PC-3 (cell line): ENCODE results near the gene TRMT2A. TPM values are rescaled to one million over a fixed set of nuclear protein-coding genes. Genes with fewer than 3 reads are reported as not detected.
A peak's percentile ranks its signal among the peaks of the same experiment; 100 is the strongest.

Experiments
- ATAC-seq: fragments of 200-7000 bp; cut with Tn5 transposase; 2 replicates; pipeline ENCODE4 v1.9.1; 2020; ENCODE audit warnings: mild to moderate bottlenecking, moderate library complexity
- BruUV-seq: library from RNA; stranded (reverse); fragments of 400-500 nt; replicated peaks from 2 replicates; lab custom pipeline; 2021; lab: Mats Ljungman, UMichigan
- CTCF ChIA-PET: fragments of 300-600 bp; sonication (Branson Sonifier 250); formaldehyde crosslinking; loops from one replicate; lab custom pipeline; 2022; ENCODE audit warnings: antibody characterized with exemption; lab: Charles Lee
- POLR2A ChIA-PET: fragments of 300-600 bp; sonication (Branson Sonifier 250); formaldehyde crosslinking; loops from one replicate; lab custom pipeline; 2022; ENCODE audit warnings: antibody characterized with exemption; ENCODE audit not compliant: unreplicated experiment; lab: Charles Lee
- DNase-seq: peaks from one replicate; pipeline ENCODE4 v3.0.0-alpha.2; 2015
- H2AFZ ChIP-seq: fragments of 300-600 bp; sonication (generic); 2 replicates; pipeline ENCODE4 v1.6.0; 2016; ENCODE audit warnings: antibody characterized with exemption, low read length
- H3F3A ChIP-seq: fragments of 300-600 bp; sonication (generic); one replicate; pipeline ENCODE4 v1.6.0; 2017; ENCODE audit warnings: antibody characterized with exemption, low read length, control low read depth, mild to moderate bottlenecking; ENCODE audit not compliant: unreplicated experiment
- H3K27ac ChIP-seq: fragments of 300-600 bp; sonication (generic); 2 replicates; pipeline ENCODE4 v1.5.1; 2016; ENCODE audit warnings: mild to moderate bottlenecking, low read length
- H3K27me3 ChIP-seq: fragments of 300-600 bp; sonication (generic); 2 replicates; pipeline ENCODE4 v1.6.1; 2016; ENCODE audit warnings: low read length, mixed read lengths
- H3K36me3 ChIP-seq: fragments of 300-600 bp; sonication (generic); 2 replicates; pipeline ENCODE4 v1.6.1; 2016; ENCODE audit warnings: low read depth, mixed run types, low read length, mixed read lengths
- H3K4me1 ChIP-seq: fragments of 300-600 bp; sonication (generic); 2 replicates; pipeline ENCODE4 v1.5.1; 2016; ENCODE audit warnings: low read length; ENCODE audit not compliant: insufficient read depth
- H3K4me2 ChIP-seq: fragments of 300-600 bp; sonication (generic); 2 replicates; pipeline ENCODE4 v1.6.0; 2016; ENCODE audit warnings: low read length
- H3K4me3 ChIP-seq: fragments of 300-600 bp; sonication (generic); 2 replicates; pipeline ENCODE4 v1.5.1; 2016; ENCODE audit warnings: mild to moderate bottlenecking, low read length, mixed read lengths
- H3K79me2 ChIP-seq: fragments of 300-600 bp; sonication (generic); 2 replicates; pipeline ENCODE4 v1.6.1; 2017; ENCODE audit warnings: low read length, mixed read lengths
- H3K9ac ChIP-seq: fragments of 300-600 bp; sonication (generic); 2 replicates; pipeline ENCODE4 v1.6.0; 2016; ENCODE audit warnings: mild to moderate bottlenecking, low read length
- H3K9me2 ChIP-seq: fragments of 300-600 bp; sonication (generic); replicated peaks from 2 replicates; pipeline ENCODE4 v1.6.1; 2016; ENCODE audit warnings: mixed run types, low read length, mixed read lengths
- H3K9me3 ChIP-seq: fragments of 300-600 bp; sonication (generic); 2 replicates; pipeline ENCODE4 v1.6.1; 2016; ENCODE audit warnings: low read length, mixed read lengths
- H4K20me1 ChIP-seq: fragments of 300-600 bp; sonication (generic); 2 replicates; pipeline ENCODE4 v1.6.1; 2016; ENCODE audit warnings: low read length, mixed read lengths
- CTCF ChIP-seq: fragments of 300-600 bp; sonication (generic); conservative IDR thresholded peaks from 2 replicates; pipeline ENCODE4 v1.5.1; 2017; ENCODE audit warnings: antibody characterized with exemption, low read depth, mild to moderate bottlenecking, low read length
- EZH2 ChIP-seq: fragments of 300-600 bp; sonication (generic); IDR thresholded peaks from one replicate; pipeline ENCODE4 v1.6.1; 2017; ENCODE audit warnings: antibody characterized with exemption, mild to moderate bottlenecking, low read length; ENCODE audit not compliant: unreplicated experiment
- EZH2phosphoT487 ChIP-seq: fragments of 300-600 bp; sonication (generic); IDR thresholded peaks from 2 replicates; pipeline ENCODE4 v1.6.1; 2018; ENCODE audit warnings: mild to moderate bottlenecking, antibody characterized with exemption, low read length, borderline replicate concordance
- intact Hi-C: fragments of 100-400 bp; cut with micrococcal nuclease; formaldehyde crosslinking; loops from 2 replicates; pipeline ENCODE4 v1.9.0; 2023
- total RNA-seq: library from RNA; depleted of rRNA; stranded (reverse); fragments of >200 nt; gene quantifications from 2 replicates; pipeline ENCODE4 v1.2.3, GENCODE V29; 2014

Gene TRMT2A
- total RNA-seq, 1 experiment from 2014 or later, result 62.1 TPM

- Histone ChIP-seq H3K4me1 (peaks cover 10% of the 10 kb centered on the region; the same call in 1 of the 2 replicates), H2AFZ (no peak overlapping the region), H3K79me2 (peaks cover 20% of the 10 kb centered on the region), H3K4me2 (no peak overlapping the region), H3K27me3 (no peaks in the 10 kb centered on the region), H3K4me3 (no peak overlapping the region), H3K36me3 (peaks cover 29% of the 10 kb centered on the region), H3K9me2 (no peaks in the 10 kb centered on the region), H3K9ac (no peak overlapping the region), H3F3A (no peaks in the 10 kb centered on the region), H4K20me1 (no peaks in the 10 kb centered on the region), H3K27ac (no peak overlapping the region), H3K9me3 (no peaks in the 10 kb centered on the region)
- ATAC-seq (peak; percentile 14; the same call in 1 of the 2 replicates), DNase-seq (peak; percentile 26)
- peak; percentile 47; the same call in 1 of the 2 replicates for TF ChIP-seq CTCF
- no peak for TF ChIP-seq EZH2phosphoT487
- intact Hi-C loops, result no loop called here
- BruUV-seq, result no TSS peak
- POLR2A ChIA-PET, result no interaction called here
- CTCF ChIA-PET, result no interaction called here
These were observed 5.9 kb downstream of the TRMT2A start for GRCh38 chr22:20111045-20111688.

GRCh38 chr22:20110359-20110985 is 6.6 kb downstream of the TRMT2A start:
- no peak overlapping the region for H3K9ac ChIP-seq
- H3K9me3 ChIP-seq, result no peaks in the 10 kb centered on the region
- ATAC-seq (no peak), DNase-seq (no peak)
- H3F3A ChIP-seq, result no peaks in the 10 kb centered on the region
- H3K9me2 ChIP-seq, result no peaks in the 10 kb centered on the region
- intact Hi-C loops, result no loop called here
- peaks cover 34% of the 10 kb centered on the region for H3K36me3 ChIP-seq
- H4K20me1 ChIP-seq, result no peaks in the 10 kb centered on the region
- no peak overlapping the region for H3K4me3 ChIP-seq
- H2AFZ ChIP-seq, result no peak overlapping the region
- TF ChIP-seq EZH2phosphoT487, result no peak
- no peak for TF ChIP-seq CTCF
- TF ChIP-seq EZH2, result no peak
- no peak overlapping the region for H3K4me2 ChIP-seq
- TSS peak; percentile 22 for BruUV-seq
- CTCF ChIA-PET, result no interaction called here
- peaks cover 13% of the 10 kb centered on the region for H3K79me2 ChIP-seq
- POLR2A ChIA-PET, result no interaction called here
- H3K27me3 ChIP-seq, result no peaks in the 10 kb centered on the region
- no peak overlapping the region for H3K27ac ChIP-seq
- H3K4me1 ChIP-seq, result peaks cover 3% of the 10 kb centered on the region; the same call in 1 of the 2 replicates
